Measurements from ENCODE around the gene EDNRA.

Gene EDNRA

DNA sequence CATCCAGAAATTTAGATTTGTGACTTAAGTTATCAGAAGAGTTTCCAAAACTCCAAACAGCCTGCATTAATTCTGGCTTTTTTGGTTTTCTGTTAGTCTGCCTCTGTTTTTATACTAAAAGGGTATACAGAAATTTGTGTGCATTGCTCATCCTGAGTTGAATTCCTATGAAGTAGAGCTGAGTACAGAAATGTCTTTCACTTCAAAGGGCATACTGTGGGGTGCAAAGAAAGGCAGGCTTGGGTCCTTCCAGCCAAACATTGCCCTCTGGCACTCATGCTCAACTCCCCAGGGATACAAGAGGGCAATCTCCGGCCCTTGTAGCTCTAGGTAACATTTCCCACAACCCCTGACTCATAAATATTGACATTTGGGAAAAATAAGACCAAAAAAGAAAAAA, 108.7 kb downstream of the EDNRA start:
- no peak for DNase-seq (ENCODE audit: low spot score)

DNA sequence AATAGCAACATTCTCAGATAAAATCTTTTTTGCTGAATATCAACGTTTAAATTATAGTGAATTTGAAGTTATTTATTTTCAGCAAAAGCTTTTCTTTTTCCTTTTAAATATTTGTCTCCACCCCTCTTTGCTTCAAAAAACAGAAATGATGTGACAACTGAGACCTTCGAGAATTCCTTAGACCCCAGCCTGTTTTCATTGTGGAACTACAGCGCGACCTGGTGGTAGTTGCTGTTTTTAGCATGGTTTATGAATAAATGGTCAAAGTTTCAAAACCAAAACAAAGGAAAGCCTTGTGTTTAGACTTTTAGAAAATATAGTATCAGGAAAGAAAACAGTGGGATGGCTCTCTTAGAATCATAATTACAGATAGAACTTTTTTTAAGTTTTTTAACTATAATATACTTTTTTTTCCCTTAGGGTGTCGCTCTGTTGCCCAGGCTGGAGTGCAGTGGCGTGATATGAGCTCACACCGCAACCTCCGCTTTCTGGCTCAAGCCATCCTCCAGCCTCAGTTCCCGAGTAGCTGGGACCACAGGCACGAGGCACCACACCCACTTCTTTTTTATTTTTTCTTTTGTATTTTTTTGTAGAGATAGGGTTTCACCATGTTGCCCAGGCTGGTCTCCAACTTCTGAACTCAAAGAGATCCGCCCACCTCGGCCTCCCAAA, 109.5 kb downstream of the EDNRA start:
- peak; percentile 45 for DNase-seq (ENCODE audit: low spot score)

DNA sequence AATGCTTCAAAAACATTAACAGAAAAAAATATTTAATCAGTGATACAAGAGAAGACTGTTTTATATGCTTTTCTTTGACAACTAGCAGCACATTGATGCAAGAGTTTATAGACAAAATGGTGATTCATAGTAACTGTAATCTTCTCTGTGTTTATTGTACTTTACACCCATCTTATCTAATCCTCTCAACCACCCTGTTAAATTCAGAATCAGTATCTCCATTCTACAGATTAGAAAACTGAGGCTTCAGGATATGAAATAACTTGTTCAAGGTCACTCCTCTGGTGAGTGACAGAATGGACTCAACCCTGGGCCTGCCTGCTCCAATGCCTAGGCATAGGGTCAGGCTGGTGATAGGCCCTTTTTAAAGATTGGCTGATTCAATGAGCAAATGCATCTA, 110.2 kb downstream of the EDNRA start:
- no peak for DNase-seq (ENCODE audit: low spot score)

DNA sequence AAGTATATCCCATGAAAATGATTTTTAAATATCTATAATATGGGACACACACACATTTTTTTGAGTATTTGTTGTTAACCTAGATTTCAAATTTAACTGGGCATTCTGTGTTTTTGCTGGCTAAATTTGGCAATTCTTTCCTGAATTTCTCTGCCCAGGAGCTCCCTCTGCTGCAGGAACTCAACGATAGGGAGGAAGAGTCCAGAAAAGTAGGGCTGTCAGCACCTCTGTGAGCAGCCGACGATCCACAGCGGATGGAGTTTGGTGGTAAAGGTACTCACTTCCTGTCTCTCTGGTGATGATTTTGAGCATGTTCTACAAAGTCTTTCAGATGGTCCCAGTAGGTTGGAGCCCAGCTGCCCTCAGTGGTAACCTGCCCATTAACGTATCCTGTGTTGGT, 113.2 kb downstream of the EDNRA start:
- no peak for DNase-seq (ENCODE audit: low spot score)
